ENCODE results near the gene SSR2.
A peak's percentile ranks its signal among the peaks of the same experiment; 100 is the strongest.

Gene SSR2

DNA sequence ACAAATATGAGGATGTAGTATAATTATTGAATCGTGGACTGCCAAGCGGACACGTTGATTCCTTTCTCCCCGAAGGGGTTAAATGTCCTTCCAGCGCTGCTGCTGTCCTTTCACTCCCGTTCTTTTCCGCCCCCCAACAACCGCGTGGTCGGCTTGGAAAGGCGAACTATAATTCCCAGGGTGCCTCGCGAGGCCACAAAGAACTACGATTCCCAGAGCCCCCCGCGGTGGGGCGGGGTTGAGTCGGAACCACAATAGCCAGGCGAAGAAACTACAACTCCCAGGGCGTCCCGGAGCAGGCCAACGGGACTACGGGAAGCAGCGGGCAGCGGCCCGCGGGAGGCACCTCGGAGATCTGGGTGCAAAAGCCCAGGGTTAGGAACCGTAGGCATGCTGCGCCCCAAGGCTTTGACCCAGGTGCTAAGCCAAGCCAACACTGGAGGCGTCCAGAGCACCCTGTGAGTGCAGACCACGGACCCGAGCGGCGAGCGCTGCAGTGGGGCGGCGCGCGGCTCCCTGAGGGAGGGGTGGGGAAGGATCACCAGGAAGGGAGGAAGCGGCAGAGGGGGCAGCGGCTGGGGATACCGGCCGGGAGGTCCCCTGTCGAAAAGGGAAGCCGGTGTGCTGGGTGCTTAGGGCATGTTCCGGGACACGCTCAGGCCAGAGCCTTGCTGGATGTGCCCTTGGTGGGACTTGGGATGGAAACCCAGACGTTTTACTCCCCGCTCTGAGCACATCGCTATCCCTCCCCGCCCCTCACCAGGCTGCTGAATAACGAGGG is 33.9 kb upstream of the SSR2 start, which contains the start of gene LAMTOR2 (continued):
- TF ChIP-seq, protein P1, sequence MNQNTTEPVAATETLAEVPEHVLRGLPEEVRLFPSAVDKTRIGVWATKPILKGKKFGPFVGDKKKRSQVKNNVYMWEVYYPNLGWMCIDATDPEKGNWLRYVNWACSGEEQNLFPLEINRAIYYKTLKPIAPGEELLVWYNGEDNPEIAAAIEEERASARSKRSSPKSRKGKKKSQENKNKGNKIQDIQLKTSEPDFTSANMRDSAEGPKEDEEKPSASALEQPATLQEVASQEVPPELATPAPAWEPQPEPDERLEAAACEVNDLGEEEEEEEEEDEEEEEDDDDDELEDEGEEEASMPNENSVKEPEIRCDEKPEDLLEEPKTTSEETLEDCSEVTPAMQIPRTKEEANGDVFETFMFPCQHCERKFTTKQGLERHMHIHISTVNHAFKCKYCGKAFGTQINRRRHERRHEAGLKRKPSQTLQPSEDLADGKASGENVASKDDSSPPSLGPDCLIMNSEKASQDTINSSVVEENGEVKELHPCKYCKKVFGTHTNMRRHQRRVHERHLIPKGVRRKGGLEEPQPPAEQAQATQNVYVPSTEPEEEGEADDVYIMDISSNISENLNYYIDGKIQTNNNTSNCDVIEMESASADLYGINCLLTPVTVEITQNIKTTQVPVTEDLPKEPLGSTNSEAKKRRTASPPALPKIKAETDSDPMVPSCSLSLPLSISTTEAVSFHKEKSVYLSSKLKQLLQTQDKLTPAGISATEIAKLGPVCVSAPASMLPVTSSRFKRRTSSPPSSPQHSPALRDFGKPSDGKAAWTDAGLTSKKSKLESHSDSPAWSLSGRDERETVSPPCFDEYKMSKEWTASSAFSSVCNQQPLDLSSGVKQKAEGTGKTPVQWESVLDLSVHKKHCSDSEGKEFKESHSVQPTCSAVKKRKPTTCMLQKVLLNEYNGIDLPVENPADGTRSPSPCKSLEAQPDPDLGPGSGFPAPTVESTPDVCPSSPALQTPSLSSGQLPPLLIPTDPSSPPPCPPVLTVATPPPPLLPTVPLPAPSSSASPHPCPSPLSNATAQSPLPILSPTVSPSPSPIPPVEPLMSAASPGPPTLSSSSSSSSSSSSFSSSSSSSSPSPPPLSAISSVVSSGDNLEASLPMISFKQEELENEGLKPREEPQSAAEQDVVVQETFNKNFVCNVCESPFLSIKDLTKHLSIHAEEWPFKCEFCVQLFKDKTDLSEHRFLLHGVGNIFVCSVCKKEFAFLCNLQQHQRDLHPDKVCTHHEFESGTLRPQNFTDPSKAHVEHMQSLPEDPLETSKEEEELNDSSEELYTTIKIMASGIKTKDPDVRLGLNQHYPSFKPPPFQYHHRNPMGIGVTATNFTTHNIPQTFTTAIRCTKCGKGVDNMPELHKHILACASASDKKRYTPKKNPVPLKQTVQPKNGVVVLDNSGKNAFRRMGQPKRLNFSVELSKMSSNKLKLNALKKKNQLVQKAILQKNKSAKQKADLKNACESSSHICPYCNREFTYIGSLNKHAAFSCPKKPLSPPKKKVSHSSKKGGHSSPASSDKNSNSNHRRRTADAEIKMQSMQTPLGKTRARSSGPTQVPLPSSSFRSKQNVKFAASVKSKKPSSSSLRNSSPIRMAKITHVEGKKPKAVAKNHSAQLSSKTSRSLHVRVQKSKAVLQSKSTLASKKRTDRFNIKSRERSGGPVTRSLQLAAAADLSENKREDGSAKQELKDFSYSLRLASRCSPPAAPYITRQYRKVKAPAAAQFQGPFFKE (tag by site-specific recombination; IDR thresholded peaks at IDR 0.05; ENCODE audit: borderline replicate concordance): no peak
- TF ChIP-seq PRDM1 (tag by site-specific recombination; IDR thresholded peaks at IDR 0.05) (no peak), ZNF658 (tag by site-specific recombination; IDR thresholded peaks at IDR 0.05) (no peak), ZNF600 (tag by site-specific recombination; IDR thresholded peaks at IDR 0.05) (peak; percentile 86; the same call in 1 of the 2 replicates), YY1 (tag by site-specific recombination; IDR thresholded peaks at IDR 0.05) (peak; percentile 27), ZNF274 (IDR thresholded peaks at IDR 0.05; ENCODE audit: low read length) (no peak), ZNF274 (tag by site-specific recombination; IDR thresholded peaks at IDR 0.05; ENCODE audit: borderline replicate concordance) (no peak), ZNF701 (tag by site-specific recombination; IDR thresholded peaks at IDR 0.05) (no peak), ZNF138 (tag by site-specific recombination; IDR thresholded peaks at IDR 0.05; ENCODE audit: borderline replicate concordance) (no peak), KLF9 (tag by site-specific recombination; IDR thresholded peaks at IDR 0.05; ENCODE audit: low read depth) (peak; percentile 74), ZNF707 (tag by site-specific recombination; IDR thresholded peaks at IDR 0.05) (no peak), ZNF530 (tag by site-specific recombination; IDR thresholded peaks at IDR 0.05; ENCODE audit: low read depth) (no peak), ZNF112 (tag by site-specific recombination; IDR thresholded peaks at IDR 0.05) (no peak), YY2 (tag by site-specific recombination; IDR thresholded peaks at IDR 0.05) (0 out of 2 replicates have a peak, but pooled peaks have one; percentile 18), ZNF768 (tag by site-specific recombination; IDR thresholded peaks at IDR 0.05) (peak; percentile 30; the same call in 1 of the 2 replicates), ZNF341 (tag by site-specific recombination; IDR thresholded peaks at IDR 0.05; ENCODE audit: low read depth) (peak; percentile 95), ZNF623 (tag by site-specific recombination; IDR thresholded peaks at IDR 0.05) (0 out of 2 replicates have a peak, but pooled peaks have one; percentile 3)
- TF ChIP-seq, protein P2, sequence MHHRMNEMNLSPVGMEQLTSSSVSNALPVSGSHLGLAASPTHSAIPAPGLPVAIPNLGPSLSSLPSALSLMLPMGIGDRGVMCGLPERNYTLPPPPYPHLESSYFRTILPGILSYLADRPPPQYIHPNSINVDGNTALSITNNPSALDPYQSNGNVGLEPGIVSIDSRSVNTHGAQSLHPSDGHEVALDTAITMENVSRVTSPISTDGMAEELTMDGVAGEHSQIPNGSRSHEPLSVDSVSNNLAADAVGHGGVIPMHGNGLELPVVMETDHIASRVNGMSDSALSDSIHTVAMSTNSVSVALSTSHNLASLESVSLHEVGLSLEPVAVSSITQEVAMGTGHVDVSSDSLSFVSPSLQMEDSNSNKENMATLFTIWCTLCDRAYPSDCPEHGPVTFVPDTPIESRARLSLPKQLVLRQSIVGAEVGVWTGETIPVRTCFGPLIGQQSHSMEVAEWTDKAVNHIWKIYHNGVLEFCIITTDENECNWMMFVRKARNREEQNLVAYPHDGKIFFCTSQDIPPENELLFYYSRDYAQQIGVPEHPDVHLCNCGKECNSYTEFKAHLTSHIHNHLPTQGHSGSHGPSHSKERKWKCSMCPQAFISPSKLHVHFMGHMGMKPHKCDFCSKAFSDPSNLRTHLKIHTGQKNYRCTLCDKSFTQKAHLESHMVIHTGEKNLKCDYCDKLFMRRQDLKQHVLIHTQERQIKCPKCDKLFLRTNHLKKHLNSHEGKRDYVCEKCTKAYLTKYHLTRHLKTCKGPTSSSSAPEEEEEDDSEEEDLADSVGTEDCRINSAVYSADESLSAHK (tag by site-specific recombination; IDR thresholded peaks at IDR 0.05): no peak; the same call in 1 of the 2 replicates
- TF ChIP-seq, protein P3, sequence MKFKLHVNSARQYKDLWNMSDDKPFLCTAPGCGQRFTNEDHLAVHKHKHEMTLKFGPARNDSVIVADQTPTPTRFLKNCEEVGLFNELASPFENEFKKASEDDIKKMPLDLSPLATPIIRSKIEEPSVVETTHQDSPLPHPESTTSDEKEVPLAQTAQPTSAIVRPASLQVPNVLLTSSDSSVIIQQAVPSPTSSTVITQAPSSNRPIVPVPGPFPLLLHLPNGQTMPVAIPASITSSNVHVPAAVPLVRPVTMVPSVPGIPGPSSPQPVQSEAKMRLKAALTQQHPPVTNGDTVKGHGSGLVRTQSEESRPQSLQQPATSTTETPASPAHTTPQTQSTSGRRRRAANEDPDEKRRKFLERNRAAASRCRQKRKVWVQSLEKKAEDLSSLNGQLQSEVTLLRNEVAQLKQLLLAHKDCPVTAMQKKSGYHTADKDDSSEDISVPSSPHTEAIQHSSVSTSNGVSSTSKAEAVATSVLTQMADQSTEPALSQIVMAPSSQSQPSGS (tag by site-specific recombination; IDR thresholded peaks at IDR 0.05; ENCODE audit: low read depth): no peak
- TF ChIP-seq, protein P4, sequence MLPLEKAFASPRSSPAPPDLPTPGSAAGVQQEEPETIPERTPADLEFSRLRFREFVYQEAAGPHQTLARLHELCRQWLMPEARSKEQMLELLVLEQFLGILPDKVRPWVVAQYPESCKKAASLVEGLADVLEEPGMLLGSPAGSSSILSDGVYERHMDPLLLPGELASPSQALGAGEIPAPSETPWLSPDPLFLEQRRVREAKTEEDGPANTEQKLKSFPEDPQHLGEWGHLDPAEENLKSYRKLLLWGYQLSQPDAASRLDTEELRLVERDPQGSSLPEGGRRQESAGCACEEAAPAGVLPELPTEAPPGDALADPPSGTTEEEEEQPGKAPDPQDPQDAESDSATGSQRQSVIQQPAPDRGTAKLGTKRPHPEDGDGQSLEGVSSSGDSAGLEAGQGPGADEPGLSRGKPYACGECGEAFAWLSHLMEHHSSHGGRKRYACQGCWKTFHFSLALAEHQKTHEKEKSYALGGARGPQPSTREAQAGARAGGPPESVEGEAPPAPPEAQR (tag by site-specific recombination; IDR thresholded peaks at IDR 0.05): 0 out of 2 replicates have a peak, but pooled peaks have one; percentile 21
- TF ChIP-seq, protein P5, sequence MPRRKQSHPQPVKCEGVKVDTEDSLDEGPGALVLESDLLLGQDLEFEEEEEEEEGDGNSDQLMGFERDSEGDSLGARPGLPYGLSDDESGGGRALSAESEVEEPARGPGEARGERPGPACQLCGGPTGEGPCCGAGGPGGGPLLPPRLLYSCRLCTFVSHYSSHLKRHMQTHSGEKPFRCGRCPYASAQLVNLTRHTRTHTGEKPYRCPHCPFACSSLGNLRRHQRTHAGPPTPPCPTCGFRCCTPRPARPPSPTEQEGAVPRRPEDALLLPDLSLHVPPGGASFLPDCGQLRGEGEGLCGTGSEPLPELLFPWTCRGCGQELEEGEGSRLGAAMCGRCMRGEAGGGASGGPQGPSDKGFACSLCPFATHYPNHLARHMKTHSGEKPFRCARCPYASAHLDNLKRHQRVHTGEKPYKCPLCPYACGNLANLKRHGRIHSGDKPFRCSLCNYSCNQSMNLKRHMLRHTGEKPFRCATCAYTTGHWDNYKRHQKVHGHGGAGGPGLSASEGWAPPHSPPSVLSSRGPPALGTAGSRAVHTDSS (tag by site-specific recombination; IDR thresholded peaks at IDR 0.05): no peak

All from HEK293 (cell line).